T-helper 2 cell treated with Interferon-gamma antibody and Interleukin-4, amounts not matched to agents 5 μg/mL and 100 μg/mL, for 36 hours (primary cell): ENCODE data around the gene FTCD.

Source experiments
- DNase-seq: peaks from one replicate; pipeline ENCODE4 v3.0.0; 2021; ENCODE audit warnings: low spot score
- H3K27ac Mint-ChIP-seq: one replicate; pipeline ENCODE4 v1.8.0; 2021; ENCODE audit warnings: mild to moderate bottlenecking, mixed read lengths
- H3K27me3 Mint-ChIP-seq: one replicate; pipeline ENCODE4 v1.8.0; 2021; ENCODE audit warnings: low read depth, mixed read lengths
- H3K36me3 Mint-ChIP-seq: one replicate; pipeline ENCODE4 v1.8.0; 2021; ENCODE audit warnings: low read depth, mixed read lengths
- H3K4me1 Mint-ChIP-seq: one replicate; pipeline ENCODE4 v1.8.0; 2021; ENCODE audit warnings: low read depth, mixed read lengths
- H3K4me3 Mint-ChIP-seq: one replicate; pipeline ENCODE4 v1.8.0; 2022; ENCODE audit warnings: mild to moderate bottlenecking, moderate library complexity, mixed read lengths
- H3K9me3 Mint-ChIP-seq: one replicate; pipeline ENCODE4 v1.8.0; 2021; ENCODE audit warnings: mixed read lengths

FTCD gene

DNA sequence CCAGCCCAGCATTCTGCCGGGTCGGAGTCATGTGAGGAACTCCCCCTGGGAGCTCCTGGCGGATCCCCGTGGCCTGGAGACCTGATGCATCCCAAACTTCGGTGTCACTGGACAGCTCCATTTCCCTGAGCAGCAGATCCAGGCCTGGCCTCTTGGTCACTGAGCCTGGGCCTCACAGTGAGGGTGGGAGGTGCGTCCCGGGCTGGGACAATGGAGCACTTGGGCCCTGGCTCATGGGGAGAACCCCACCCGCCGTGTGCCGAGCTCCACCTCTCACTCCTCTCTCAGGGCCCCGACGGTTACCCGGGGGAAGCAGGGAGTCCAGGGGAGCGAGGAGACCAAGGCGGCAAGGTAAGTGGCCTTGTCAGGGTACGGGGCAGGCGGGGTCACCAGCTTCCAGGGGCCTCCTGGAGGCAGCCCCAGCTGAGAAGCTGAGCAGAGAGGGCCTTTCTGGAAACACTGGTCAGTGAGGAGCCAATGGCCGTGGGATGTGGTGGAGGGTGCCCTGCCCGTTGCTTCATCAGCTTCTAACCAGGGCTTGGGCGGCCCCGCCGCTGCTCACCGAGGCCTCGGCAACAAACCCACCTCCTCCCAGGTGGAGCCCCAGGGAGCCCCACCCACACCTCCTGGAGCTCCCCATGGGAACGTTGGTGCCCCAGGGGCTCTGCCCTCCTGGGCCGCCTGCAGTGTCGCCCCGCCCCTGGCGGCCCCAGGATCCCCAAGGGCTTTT is 37.6 kb downstream of the FTCD start:
- H3K27ac Mint-ChIP-seq = no peak overlapping the region
- peaks cover 4% of the 10 kb centered on the region for H3K9me3 Mint-ChIP-seq
- DNase-seq = no peak
- no peaks in the 10 kb centered on the region for H3K4me1 Mint-ChIP-seq
- no peak overlapping the region for H3K4me3 Mint-ChIP-seq
- no peaks in the 10 kb centered on the region for H3K27me3 Mint-ChIP-seq
- H3K36me3 Mint-ChIP-seq = no peaks in the 10 kb centered on the region

DNA sequence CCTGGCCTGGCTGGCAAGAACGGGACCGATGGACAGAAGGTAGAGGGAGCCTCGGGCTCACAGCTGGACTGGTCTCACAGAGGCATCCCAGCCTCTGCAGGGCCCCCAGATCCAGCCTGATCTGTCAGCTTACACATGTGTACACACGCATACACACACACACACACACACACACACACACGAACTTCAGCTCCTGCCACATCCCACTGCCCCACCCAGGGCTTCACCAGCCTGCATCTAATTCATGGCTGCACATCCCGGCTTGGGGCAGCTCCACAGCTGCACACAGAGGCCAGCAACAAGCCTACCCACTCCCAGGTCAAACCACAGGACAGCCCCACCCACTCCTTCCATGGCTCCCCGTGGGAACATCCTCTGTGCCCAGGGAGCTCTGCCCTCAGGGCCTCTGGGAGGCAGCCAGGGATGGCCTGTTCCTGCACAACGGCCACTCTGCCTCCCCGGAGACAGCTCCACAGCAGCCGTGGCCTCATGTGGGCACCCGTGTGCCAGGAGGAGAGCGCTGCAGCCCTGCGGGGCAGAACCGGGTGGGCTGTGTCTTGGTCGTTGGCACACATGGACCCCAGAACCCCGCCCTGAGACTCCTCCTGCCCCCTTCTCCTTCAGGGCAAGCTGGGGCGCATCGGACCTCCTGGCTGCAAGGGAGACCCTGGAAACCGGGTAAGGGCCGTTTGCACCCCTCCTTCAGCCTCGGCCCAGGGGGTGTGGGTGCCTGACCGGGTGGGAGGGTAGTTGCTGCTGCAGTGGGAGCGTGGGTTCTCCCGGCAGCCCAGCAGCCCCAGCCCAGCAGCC is 38.4 kb downstream of the FTCD start:
- H3K27ac Mint-ChIP-seq = no peak overlapping the region
- H3K4me3 Mint-ChIP-seq = no peak overlapping the region
- H3K27me3 Mint-ChIP-seq = no peaks in the 10 kb centered on the region
- no peak for DNase-seq
- peaks cover 4% of the 10 kb centered on the region for H3K9me3 Mint-ChIP-seq
- H3K36me3 Mint-ChIP-seq = no peaks in the 10 kb centered on the region
- H3K4me1 Mint-ChIP-seq = no peaks in the 10 kb centered on the region

- H3K4me3 Mint-ChIP-seq = no peak overlapping the region
- H3K27ac Mint-ChIP-seq = no peak overlapping the region
- H3K36me3 Mint-ChIP-seq = no peaks in the 10 kb centered on the region
- no peaks in the 10 kb centered on the region for H3K4me1 Mint-ChIP-seq
- peaks cover 4% of the 10 kb centered on the region for H3K9me3 Mint-ChIP-seq
- H3K27me3 Mint-ChIP-seq = no peaks in the 10 kb centered on the region
- no peak for DNase-seq
These were observed 39.1 kb downstream of the FTCD start for GRCh38 chr21:46116189-46116775.

- Mint-ChIP-seq H3K4me3 (no peak overlapping the region), H3K4me1 (no peaks in the 10 kb centered on the region), H3K36me3 (no peaks in the 10 kb centered on the region), H3K9me3 (peaks cover 4% of the 10 kb centered on the region), H3K27me3 (no peaks in the 10 kb centered on the region), H3K27ac (no peak overlapping the region)
- no peak for DNase-seq
These were observed 39.8 kb downstream of the FTCD start for GRCh38 chr21:46115441-46116188.

DNA sequence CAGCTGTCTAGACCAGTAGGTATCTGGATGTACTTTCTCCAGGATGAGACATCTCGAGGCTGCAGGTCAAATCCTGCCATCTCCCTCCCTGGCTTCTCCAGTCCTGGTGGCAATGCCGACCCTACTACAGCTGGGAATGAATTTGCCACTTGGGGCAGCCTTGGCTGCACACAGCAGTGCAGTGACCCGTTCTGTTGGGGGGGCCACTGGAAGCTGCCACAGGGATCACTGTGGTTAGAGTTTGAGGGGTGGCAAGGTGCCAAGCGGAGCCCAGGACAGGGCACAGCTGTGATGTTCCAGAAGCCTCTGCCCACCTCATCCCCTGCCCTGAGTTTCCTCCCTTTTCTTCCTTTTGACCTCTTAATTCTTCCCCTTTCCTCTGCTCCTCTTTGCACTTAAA is 40.4 kb downstream of the FTCD start:
- Mint-ChIP-seq H3K36me3 (no peaks in the 10 kb centered on the region), H3K4me3 (no peak overlapping the region), H3K27ac (no peak overlapping the region), H3K4me1 (no peaks in the 10 kb centered on the region), H3K27me3 (no peaks in the 10 kb centered on the region), H3K9me3 (peaks cover 4% of the 10 kb centered on the region)
- DNase-seq = no peak

DNA sequence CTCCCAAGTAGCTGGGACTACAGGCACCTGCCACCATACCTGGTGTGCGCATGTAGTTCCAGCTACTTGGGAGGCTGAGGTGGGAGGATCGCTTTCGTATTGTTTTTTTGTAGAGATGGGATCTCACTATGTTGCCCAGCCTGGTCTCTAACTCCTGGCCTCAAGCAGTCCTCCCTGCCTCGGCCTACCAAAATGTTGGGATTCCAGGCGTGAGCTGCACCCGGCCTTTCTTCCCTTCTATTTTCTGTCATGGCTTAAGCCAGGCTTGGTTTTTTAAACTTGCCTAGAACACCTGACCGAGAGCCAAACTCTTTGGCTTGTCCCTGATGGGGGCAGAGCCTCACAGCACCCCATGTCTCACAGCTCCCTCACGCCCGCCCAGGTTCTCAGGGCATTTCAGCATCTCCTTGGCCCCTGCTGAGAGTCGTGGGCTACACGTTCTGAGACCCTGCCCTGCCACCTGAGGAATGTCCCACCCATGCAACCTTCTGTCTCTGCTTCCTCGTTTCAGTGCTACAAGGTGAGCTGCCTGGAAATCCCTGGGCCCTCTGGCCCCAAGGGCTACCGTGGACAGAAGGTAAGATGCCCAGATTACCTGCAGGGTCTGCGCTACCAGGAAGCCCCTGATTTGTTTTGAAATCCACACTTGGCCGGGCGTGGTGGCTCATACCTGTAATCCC is 41.7 kb downstream of the FTCD start:
- Mint-ChIP-seq H3K36me3 (no peaks in the 10 kb centered on the region), H3K9me3 (peaks cover 4% of the 10 kb centered on the region), H3K4me1 (no peaks in the 10 kb centered on the region), H3K27me3 (no peaks in the 10 kb centered on the region), H3K27ac (no peak overlapping the region), H3K4me3 (no peak overlapping the region)
- DNase-seq = no peak

DNA sequence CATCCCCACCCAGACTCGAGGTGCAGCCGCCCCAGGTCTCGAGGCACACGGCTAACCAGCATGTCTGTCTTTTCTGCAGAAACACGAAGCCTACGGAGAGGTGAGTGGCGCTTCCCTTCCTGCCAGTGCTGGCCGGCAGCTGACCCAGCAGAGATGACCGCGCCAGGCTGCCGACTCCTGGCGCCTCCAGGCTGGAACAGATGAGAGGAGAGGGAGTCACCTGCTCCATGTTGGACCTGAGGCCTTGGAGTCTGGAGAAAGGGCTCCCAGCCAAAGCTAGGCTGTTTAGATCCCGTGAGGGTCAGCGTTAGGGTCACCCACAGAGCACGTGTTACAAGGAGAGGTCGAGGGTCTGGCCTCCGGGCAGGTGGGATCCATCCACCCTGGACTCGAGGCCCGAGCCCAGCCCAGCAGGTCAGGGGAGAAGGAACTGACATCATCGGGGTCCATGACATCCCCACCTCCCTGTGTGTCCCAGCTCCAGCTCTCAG is 42.6 kb downstream of the FTCD start:
- no peak overlapping the region for H3K27ac Mint-ChIP-seq
- H3K4me1 Mint-ChIP-seq = no peaks in the 10 kb centered on the region
- H3K27me3 Mint-ChIP-seq = no peaks in the 10 kb centered on the region
- H3K4me3 Mint-ChIP-seq = no peak overlapping the region
- no peaks in the 10 kb centered on the region for H3K36me3 Mint-ChIP-seq
- H3K9me3 Mint-ChIP-seq = peaks cover 13% of the 10 kb centered on the region
- no peak for DNase-seq

DNA sequence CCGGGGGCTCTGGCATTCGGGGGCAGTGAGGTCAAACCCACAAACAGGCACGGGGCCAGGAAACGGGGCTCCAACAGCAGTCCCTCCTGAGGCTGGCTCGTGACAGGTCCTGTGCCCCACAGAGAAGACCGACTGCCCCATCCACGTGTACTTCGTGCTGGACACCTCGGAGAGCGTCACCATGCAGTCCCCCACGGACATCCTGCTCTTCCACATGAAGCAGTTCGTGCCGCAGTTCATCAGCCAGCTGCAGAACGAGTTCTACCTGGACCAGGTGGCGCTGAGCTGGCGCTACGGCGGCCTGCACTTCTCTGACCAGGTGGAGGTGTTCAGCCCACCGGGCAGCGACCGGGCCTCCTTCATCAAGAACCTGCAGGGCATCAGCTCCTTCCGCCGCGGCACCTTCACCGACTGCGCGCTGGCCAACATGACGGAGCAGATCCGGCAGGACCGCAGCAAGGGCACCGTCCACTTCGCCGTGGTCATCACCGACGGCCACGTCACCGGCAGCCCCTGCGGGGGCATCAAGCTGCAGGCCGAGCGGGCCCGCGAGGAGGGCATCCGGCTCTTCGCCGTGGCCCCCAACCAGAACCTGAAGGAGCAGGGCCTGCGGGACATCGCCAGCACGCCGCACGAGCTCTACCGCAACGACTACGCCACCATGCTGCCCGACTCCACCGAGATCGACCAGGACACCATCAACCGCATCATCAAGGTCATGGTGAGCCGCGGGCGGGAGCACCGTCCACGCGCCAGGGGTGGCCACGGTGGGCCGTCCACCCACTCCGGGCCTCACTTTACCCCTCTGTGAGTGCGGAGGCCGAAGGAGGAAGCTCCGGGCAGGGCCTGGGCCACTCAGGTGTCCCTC is 43.3 kb downstream of the FTCD start:
- Mint-ChIP-seq H3K27me3 (peaks cover 4% of the 10 kb centered on the region), H3K4me1 (no peaks in the 10 kb centered on the region), H3K9me3 (peaks cover 19% of the 10 kb centered on the region), H3K4me3 (no peak overlapping the region), H3K36me3 (no peaks in the 10 kb centered on the region), H3K27ac (no peak overlapping the region)
- DNase-seq = no peak

GRCh38 chr21:46111193-46111571 is 44.2 kb downstream of the FTCD start:
- H3K27me3 Mint-ChIP-seq = peaks cover 4% of the 10 kb centered on the region
- H3K36me3 Mint-ChIP-seq = no peaks in the 10 kb centered on the region
- no peak overlapping the region for H3K4me3 Mint-ChIP-seq
- no peak overlapping the region for H3K27ac Mint-ChIP-seq
- no peak for DNase-seq
- no peaks in the 10 kb centered on the region for H3K4me1 Mint-ChIP-seq
- H3K9me3 Mint-ChIP-seq = peaks cover 21% of the 10 kb centered on the region

- peak; percentile 0 for DNase-seq
These were observed 44.7 kb downstream of the FTCD start for GRCh38 chr21:46110499-46111192.

GRCh38 chr21:46109313-46110221 is 45.8 kb downstream of the FTCD start:
- Mint-ChIP-seq H3K27me3 (peaks cover 6% of the 10 kb centered on the region), H3K4me3 (no peak overlapping the region), H3K36me3 (no peaks in the 10 kb centered on the region), H3K9me3 (peaks cover 17% of the 10 kb centered on the region), H3K27ac (no peak overlapping the region), H3K4me1 (no peaks in the 10 kb centered on the region)
- DNase-seq = no peak

More at GRCh38 chr21:46110499-46111192, 44.7 kb downstream of the FTCD start:
- H3K9me3 Mint-ChIP-seq = peaks cover 21% of the 10 kb centered on the region
- no peaks in the 10 kb centered on the region for H3K36me3 Mint-ChIP-seq
- no peaks in the 10 kb centered on the region for H3K4me1 Mint-ChIP-seq
- H3K27ac Mint-ChIP-seq = no peak overlapping the region
- peaks cover 6% of the 10 kb centered on the region for H3K27me3 Mint-ChIP-seq
- H3K4me3 Mint-ChIP-seq = no peak overlapping the region
